GM18873 (cell line): ENCODE results near the gene CUL3.
"Not testable (repeated sequence)": the region's sequence is repeated elsewhere in the genome, so short reads cannot be mapped to it uniquely, and the experiment has no call there.

ENCODE experiments used
- ATAC-seq: cut with Tn5 transposase; IDR thresholded peaks from one replicate; pipeline ENCODE4 v1.9.1; 2021; ENCODE audit warnings: mild to moderate bottlenecking, moderate library complexity, moderate number of reproducible peaks; ENCODE audit not compliant: unreplicated experiment, low FRiP score

CUL3 gene

DNA sequence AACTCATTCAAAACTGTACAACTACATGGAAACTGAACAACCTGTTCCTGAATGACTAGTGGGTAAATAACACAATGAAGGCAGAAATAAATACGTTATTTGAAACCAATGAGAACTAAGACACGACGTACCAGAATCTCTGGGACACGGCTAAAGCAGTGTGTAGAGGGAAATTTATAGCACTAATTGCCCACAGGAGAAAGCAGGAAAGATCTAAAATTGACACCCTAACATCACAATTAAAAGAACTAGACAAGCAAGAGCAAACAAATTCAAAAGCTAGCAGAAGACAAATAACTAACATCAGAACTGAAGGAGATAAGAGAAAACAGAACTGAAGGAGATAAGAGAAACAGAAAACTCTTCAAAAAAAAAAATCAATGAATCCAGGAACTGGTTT, 97.2 kb downstream of the CUL3 start:
- not testable (repeated sequence) for ATAC-seq

DNA sequence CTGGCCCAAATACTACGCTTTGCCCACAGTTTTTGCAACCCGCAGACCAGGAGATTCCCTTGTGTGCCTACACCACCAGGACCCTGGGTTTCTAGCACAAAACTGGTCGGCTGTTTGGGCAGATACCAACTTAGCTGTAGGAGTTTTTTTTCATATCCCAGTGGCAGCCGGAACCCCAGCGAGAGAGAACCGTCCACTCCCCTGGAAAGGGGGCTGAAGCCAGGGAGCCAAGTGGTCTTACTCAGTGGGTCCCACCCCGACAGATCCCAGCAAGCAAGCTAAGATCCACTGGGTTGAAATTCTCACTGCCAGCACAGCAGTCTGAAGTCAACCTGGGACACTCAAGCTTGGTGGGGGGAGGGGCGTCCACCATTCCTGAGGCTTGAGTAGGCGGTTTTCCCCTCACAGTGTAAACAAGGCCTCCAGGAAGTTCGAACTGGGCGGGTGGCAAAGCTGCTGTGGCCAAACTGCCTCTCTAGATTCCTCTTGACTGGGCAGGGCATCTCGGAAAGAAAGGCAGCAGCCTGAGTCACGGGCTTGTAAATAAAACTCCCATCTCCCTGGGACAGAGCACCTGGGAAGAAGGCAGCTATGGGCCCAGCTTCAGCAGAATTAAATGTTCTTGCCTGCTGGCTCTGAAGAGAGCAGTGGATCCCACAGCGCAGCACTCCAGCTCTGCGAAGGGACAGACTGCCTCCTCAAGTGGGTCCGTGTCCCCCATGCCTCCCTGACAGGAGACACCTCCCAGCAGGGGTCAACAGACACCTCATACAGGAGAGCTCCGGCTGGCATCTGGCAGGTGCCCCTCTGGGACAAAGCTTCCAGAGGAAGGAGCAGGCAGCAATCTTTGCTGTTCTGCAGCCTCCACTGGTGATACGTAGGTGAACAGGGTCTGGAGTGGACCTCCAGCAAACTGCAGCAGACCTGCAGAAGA, 99.8 kb downstream of the CUL3 start:
- ATAC-seq = not testable (repeated sequence)

DNA sequence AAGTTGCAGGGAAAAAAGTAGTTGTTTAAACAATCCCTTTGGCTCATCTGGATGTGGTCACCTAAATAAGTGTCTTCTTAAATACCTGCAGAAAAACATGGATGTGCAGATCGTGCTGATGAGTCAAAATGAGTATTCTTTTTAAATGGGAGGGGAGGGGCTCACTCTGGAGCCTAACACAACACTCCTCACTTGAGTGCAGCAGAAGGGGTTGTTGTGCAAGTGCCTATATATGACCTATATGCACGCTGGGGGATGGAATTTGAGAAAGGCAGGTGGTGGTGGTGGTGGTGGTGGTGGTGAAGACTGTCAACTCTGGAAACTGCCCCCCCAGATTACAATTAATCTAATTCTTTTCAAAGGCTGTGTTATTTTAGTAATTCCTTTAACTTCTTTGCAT, 105.3 kb downstream of the CUL3 start:
- no peak for ATAC-seq

GRCh38 chr2:224472827-224473226, 112.3 kb downstream of the CUL3 start:
- no peak for ATAC-seq

- ATAC-seq = no peak
Measured at GRCh38 chr2:224472137-224472536, 113.0 kb downstream of the CUL3 start.

DNA sequence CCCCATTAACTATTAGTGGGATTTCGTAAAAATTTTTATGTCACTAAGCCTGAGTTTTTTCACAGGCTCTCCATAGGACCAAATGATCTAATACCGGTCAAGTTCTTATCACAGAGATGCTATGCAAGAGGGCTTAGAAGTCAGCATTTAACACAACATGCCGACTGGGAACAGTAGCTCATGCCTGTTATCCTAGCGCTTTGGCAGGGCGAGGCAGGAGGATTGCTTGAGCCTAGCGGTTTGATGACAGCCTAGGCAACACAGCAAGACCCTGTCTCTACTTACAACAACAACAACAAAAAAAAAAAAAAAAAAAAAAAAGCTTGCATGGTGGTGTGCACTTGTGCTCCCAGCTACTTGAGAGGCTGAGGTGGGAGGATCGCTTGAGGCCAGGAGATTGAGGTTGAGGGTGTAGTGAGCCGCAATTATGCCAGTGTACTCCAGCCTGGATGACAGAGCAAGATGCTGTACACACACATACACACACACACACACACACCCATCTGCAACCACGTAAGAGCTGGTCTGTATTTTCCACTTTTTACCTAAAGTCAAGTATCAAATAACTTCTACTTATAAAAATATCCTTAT, 115.7 kb downstream of the CUL3 start:
- ATAC-seq = no peak

GRCh38 chr2:224466304-224466895, 118.8 kb downstream of the CUL3 start:
- ATAC-seq = no peak

DNA sequence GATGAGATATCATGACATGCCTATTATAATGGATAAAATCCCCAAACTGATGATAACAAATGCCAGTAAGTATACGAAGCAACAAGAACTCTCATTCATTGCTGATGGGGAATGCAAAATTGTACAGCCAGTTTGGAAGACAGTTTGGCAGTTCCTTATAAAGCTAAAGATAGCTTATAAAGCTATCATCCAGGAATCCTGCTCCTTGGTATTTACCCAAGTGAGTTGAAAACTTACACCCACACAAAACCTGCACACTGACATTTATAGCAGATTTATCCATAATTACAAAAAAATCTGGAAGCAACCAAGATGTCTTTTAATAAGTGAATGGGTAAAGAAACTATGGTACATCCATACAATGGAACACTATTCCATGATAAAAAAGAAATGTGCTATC, 123.8 kb downstream of the CUL3 start:
- no peak for ATAC-seq

DNA sequence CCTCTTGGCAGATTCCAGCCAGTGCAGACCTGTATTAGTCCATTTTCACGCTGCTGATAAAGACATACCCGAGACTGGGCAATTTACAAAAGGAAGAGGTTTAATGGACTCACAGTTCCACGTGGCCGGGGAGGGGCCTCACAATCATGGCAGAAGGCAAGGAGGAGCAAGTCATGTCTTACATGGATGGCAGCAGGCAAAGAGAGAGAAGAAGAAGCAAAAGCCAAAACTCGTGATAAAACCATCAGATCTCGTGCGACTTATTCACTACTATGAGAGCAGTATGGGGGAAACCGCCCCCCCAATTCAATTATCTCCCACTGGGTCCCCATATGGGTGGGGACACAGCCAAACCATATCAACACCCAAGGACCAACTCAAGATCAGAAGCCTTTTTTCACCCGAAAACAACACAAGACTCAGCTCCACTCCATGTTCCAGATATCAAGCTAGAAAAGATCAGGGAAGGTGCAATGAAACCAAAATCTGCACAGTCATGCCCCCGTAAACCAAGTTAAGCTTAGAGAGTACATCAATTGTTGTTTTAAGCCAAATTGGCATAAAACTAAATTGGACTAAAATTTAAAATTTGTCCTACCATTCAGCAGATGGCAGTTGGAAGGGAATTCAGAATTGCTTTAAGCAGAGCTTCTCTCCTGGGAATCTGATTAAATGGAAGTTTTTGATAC, 127.6 kb downstream of the CUL3 start:
- no peak for ATAC-seq

DNA sequence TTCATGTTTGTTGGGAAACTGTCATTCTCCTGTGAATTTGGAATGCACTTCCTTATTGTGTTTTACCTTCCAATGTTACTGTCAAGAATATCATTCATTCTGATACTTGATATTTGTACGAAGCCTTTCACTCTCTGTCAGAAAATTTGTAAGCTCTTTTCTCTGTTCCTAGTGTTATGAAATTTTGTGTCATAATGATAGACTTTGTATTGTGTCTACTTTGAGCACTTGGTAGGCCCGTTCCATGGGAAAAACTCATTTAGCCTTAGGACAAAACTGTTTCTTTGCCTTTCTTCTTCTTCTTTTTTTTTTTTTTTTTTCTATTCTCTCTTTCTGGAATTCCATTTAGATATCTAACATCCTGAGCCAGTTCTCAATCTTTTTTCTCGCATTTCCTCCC, 131.3 kb downstream of the CUL3 start:
- ATAC-seq = no peak

GRCh38 chr2:224449212-224450147, 135.7 kb downstream of the CUL3 start:
- ATAC-seq = no peak

GRCh38 chr2:224448236-224448635, 136.9 kb downstream of the CUL3 start:
- ATAC-seq = no peak

GRCh38 chr2:224444783-224445182, 140.4 kb downstream of the CUL3 start:
- ATAC-seq = no peak

DNA sequence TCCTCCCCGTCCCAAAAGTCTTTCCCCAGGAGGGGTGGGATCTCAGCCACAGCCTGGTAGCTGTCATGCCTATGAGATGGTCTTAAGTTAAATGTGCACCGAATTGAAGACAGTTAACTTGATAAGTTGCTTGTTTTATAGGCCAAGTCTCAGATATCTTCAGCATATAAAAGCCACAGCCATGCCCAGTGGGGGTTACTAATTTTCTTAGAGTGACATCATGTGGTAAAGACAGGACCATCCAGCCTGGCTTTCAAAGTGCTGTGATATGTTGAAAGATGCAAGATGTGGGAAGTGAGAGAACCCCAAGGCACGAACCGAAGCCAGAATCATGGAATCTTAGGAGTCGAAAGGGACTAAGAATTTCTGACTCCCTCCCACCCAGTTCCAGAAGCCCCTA, 141.1 kb downstream of the CUL3 start:
- no peak for ATAC-seq

DNA sequence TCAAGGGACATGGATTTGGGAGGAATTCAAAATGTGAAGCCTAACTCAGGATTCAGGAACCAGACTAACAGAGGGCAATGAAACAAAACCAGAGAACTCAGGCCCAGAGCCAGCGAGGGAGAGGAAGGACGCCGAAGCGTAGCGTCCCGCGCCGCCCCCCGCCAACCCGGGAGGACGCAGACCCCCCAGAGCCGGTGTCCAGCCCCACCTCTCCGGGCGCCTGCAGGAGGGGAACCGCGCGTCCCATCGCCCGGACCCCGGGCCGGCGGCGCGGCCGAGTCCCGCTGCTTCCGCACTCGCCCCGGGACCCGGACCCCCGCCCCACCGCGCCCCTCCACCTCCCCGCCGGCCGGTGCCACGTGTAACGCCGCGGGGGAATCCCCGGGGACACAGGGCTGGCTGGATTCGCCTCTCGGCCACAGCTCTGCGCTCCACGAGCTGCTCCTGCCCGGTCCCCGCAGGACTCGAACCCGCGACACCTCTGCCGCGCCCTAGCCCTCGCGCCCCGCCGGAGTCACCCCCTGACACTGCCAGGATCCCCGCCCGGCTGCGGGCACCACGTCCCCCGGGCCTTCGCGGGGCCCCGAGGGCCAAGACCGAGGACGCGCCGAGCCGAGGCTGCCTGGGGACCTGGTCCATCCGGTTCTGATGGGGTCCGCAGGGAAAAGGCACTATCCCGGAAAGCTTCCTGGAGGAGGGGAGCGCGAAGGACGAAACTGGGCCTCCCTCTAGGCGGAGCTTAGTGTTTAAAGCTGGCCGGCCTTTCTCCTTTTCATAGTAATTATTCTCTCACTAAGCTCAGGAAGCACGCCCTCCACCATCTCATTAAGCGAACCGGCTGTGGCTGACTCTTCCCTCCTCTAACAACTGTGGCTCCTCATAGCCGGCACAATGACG, 142.8 kb downstream of the CUL3 start:
- no peak for ATAC-seq

DNA sequence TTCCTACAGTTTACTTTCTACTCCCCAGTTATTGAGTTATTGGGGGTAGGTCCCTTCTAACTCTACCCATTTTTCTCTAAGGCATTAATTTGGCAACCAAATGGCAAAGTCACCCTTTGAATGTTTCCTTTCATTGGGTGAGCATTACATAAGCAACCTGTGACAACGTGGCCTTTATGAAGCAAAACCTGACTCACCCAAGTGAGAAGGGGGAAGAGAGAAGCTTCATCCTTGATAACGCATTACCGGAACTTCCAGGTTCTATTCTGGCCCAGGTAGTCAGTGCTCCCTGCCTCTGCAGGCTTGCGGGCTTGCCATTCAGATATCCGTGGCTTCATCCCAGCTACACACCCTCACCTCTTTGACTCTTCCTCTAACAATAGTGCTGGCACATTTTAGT, 144.2 kb downstream of the CUL3 start:
- ATAC-seq = no peak

DNA sequence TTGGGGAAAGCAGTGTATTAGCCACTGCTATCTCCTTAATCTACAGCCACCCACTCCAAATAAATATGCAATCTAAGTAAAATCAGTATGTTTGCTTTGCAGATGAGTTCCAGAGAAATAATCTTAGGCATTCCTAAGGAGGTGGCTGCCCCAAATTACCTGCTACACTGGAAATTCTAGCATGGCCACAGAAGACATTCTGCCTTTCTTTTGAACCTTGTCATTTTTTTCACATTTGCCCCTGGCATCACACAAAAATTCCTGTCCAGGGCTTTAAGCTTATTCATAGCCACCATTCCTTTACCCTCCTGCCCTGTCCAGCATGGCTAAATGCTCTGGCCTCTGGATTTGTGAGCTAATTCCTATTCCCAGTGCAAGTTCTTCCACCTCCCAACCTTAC, 146.4 kb downstream of the CUL3 start:
- ATAC-seq = no peak

GRCh38 chr2:224436634-224437033, 148.5 kb downstream of the CUL3 start:
- ATAC-seq = no peak

DNA sequence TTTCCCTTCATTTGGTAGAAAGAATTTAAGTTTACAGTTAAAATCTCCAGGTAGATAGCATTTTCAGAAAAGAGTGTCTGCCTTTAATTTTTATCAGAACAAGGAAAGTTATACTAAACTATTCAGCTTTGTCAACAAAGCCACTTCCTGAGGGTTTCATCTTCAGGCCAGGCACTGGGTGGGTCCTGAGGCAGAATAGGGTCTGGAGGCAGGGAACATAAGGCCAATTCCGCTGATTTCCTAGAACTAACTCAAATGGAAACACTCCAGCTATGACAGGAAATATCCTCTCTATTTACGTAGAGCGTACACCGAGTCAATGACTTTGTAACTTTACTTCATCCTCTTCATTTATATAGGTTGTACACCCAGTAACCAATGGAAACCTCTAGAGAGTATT, 150.5 kb downstream of the CUL3 start:
- ATAC-seq = no peak
